IMR-90 (cell line): ENCODE results near the gene SEMA5A. TPM values are rescaled to one million over a fixed set of nuclear protein-coding genes. Genes with fewer than 3 reads are reported as not detected.

Experiments
- ATAC-seq: fragments of 200-7000 bp; cut with Tn5 transposase; 2 replicates; pipeline ENCODE4 v1.9.1; 2020; ENCODE audit warnings: low read depth, mild to moderate bottlenecking, moderate library complexity
- BruUV-seq: library from RNA; stranded (reverse); fragments of 400-500 nt; replicated peaks from 2 replicates; lab custom pipeline; 2021; lab: Mats Ljungman, UMichigan
- CTCF ChIA-PET: fragments of 300-600 bp; formaldehyde crosslinking; extraction: SDS; loops from one replicate; lab custom pipeline; 2021; ENCODE audit warnings: antibody characterized with exemption; lab: Yijun Ruan, JAX
- POLR2A ChIA-PET: fragments of 300-600 bp; sonication (Branson Sonifier 250); formaldehyde crosslinking; loops from one replicate; lab custom pipeline; 2022; ENCODE audit warnings: antibody characterized with exemption; ENCODE audit not compliant: unreplicated experiment; lab: Charles Lee
- DNase-seq: peaks from one replicate; pipeline ENCODE4 v3.0.0; 2013
- H2AFZ ChIP-seq: replicated peaks from 2 replicates; pipeline ENCODE3; 2013; ENCODE audit warnings: low read length, mild to moderate bottlenecking; ENCODE audit not compliant: poor library complexity
- H2AK5ac ChIP-seq: 2 replicates; pipeline ENCODE4 v1.6.1; 2013; ENCODE audit warnings: low read depth, low read length, inconsistent platforms
- H2AK9ac ChIP-seq: replicated peaks from 2 replicates; pipeline ENCODE3; 2013; ENCODE audit warnings: mild to moderate bottlenecking, low read depth, low read length, moderate library complexity; ENCODE audit not compliant: poor library complexity
- H2BK120ac ChIP-seq: 2 replicates; pipeline ENCODE4 v1.6.1; 2013; ENCODE audit warnings: low read depth, low read length, inconsistent platforms
- H2BK15ac ChIP-seq: 3 replicates; pipeline ENCODE4 v1.6.1; 2013; ENCODE audit warnings: low read depth, low read length, inconsistent platforms
- H2BK20ac ChIP-seq: 2 replicates; pipeline ENCODE4 v1.6.1; 2013; ENCODE audit warnings: low read depth, mild to moderate bottlenecking, inconsistent platforms, low read length, moderate library complexity
- H2BK5ac ChIP-seq: 2 replicates; pipeline ENCODE4 v1.6.1; 2013; ENCODE audit warnings: mild to moderate bottlenecking, low read depth, low read length, inconsistent platforms; ENCODE audit not compliant: poor library complexity, severe bottlenecking
- H3K14ac ChIP-seq: replicated peaks from 2 replicates; pipeline ENCODE4 v1.6.1; 2013; ENCODE audit warnings: low read depth, low read length, inconsistent platforms
- H3K18ac ChIP-seq: 2 replicates; pipeline ENCODE4 v1.6.1; 2013; ENCODE audit warnings: low read depth, low read length, control low read depth
- H3K23ac ChIP-seq: 2 replicates; pipeline ENCODE4 v1.6.1; 2013; ENCODE audit warnings: low read depth, low read length, inconsistent platforms
- H3K27ac ChIP-seq: 2 replicates; pipeline ENCODE4 v1.5.1; 2013; ENCODE audit warnings: mild to moderate bottlenecking, control low read depth, low read length; ENCODE audit not compliant: insufficient read depth
- H3K27me3 ChIP-seq: 2 replicates; pipeline ENCODE4 v1.6.1; 2013; ENCODE audit warnings: low read length; ENCODE audit not compliant: control insufficient read depth, insufficient read depth
- H3K36me3 ChIP-seq: 2 replicates; pipeline ENCODE4 v1.6.1; 2013; ENCODE audit warnings: low read length, mixed read lengths; ENCODE audit not compliant: control insufficient read depth, insufficient read depth
- H3K4ac ChIP-seq: 2 replicates; pipeline ENCODE4 v1.6.1; 2013; ENCODE audit warnings: low read depth, low read length, inconsistent platforms
- H3K4me1 ChIP-seq: 2 replicates; pipeline ENCODE4 v1.6.1; 2013; ENCODE audit warnings: low read length, mixed read lengths; ENCODE audit not compliant: control insufficient read depth, insufficient read depth
- H3K4me2 ChIP-seq: 2 replicates; pipeline ENCODE4 v1.6.1; 2013; ENCODE audit warnings: low read depth, mild to moderate bottlenecking, control low read depth, low read length, moderate library complexity
- H3K4me3 ChIP-seq: 2 replicates; pipeline ENCODE4 v1.5.1; 2013; ENCODE audit warnings: low read depth, mild to moderate bottlenecking, control low read depth, low read length, moderate library complexity; ENCODE audit not compliant: insufficient read depth
- H3K56ac ChIP-seq: 2 replicates; pipeline ENCODE4 v1.6.1; 2013; ENCODE audit warnings: low read length, inconsistent platforms; ENCODE audit not compliant: insufficient read depth; ENCODE audit errors: extremely low read depth
- H3K79me1 ChIP-seq, 2 experiments: 2 replicates each; pipeline ENCODE4 v1.6.1; 2013; ENCODE audit warnings: low read length in 2 of 2, inconsistent platforms in 1 of 2, low read depth in 1 of 2
- H3K9ac ChIP-seq: 2 replicates; pipeline ENCODE4 v1.6.1; 2013; ENCODE audit warnings: low read depth, low read length, control low read depth
- H3K9me1 ChIP-seq: 2 replicates; pipeline ENCODE4 v1.6.1; 2013; ENCODE audit warnings: low read length, inconsistent platforms; ENCODE audit not compliant: insufficient read depth
- H3K9me3 ChIP-seq: 2 replicates; pipeline ENCODE4 v1.6.1; 2013; ENCODE audit warnings: low read length; ENCODE audit not compliant: control insufficient read depth, insufficient read depth
- H4K20me1 ChIP-seq: 2 replicates; pipeline ENCODE4 v1.6.1; 2013; ENCODE audit warnings: low read length, inconsistent platforms; ENCODE audit not compliant: insufficient read depth
- H4K5ac ChIP-seq: 2 replicates; pipeline ENCODE4 v1.6.1; 2013; ENCODE audit warnings: mild to moderate bottlenecking, low read depth, low read length, control low read depth
- H4K8ac ChIP-seq, 2 experiments: 2 replicates each; pipeline ENCODE4 v1.6.1; 2013; ENCODE audit warnings: low read depth in 2 of 2, low read length in 2 of 2, control low read depth in 1 of 2, inconsistent platforms in 1 of 2
- H4K91ac ChIP-seq: 2 replicates; pipeline ENCODE4 v1.6.1; 2013; ENCODE audit warnings: low read depth, low read length, inconsistent platforms; ENCODE audit not compliant: insufficient read depth
- FOS ChIP-seq: fragments of 150-350 bp; IDR thresholded peaks from 2 replicates; pipeline ENCODE4 v1.6.1; 2016; ENCODE audit warnings: low read depth, low read length
- MAFK ChIP-seq: IDR thresholded peaks from 2 replicates; pipeline ENCODE4 v1.6.1; 2012; ENCODE audit warnings: low read depth, low read length, improper control_type of control experiment
- POLR2A ChIP-seq: IDR thresholded peaks from 2 replicates; pipeline ENCODE4 v1.6.1; 2012; ENCODE audit warnings: mild to moderate bottlenecking, low read depth, low read length
- RFX5 ChIP-seq: IDR thresholded peaks from 2 replicates; pipeline ENCODE4 v1.8.0; 2012; ENCODE audit warnings: low read depth, mild to moderate bottlenecking, low read length, moderate library complexity
- WGBS, 2 experiments: methylation state at CpG; one replicate each; pipeline versions ENCODE4 v1.1.5 to v1.1.7; 2013; ENCODE audit warnings: missing lambda C conversion rate in 2 of 2; ENCODE audit not compliant: insufficient read length in 1 of 2; ENCODE audit errors: extremely low coverage in 2 of 2; 5-methylcytosine and 5-hydroxymethylcytosine counted together
- dilution Hi-C: fragments of 300-500 bp; cut with HindIII; formaldehyde crosslinking; loops from one replicate; pipeline ENCODE4 v1.14.3; 2018; ENCODE audit warnings: low sequenced_read_pairs; ENCODE audit not compliant: unreplicated experiment
- in situ Hi-C: fragments of 300-500 bp; cut with MboI; formaldehyde crosslinking; loops from 3 replicates; pipeline ENCODE4 v1.14.3; 2019; ENCODE audit warnings: low sequenced_read_pairs, inconsistent platforms, mixed read lengths
- intact Hi-C: fragments of 100-400 bp; cut with micrococcal nuclease; formaldehyde crosslinking; loops from 2 replicates; pipeline ENCODE4 v1.10.0; 2022
- polyA plus RNA-seq, 3 experiments: library from polyadenylated mRNA; depleted of rRNA; stranded (reverse); fragments of >200 nt; gene quantifications; 2 replicates each; pipeline ENCODE4 v1.2.3, GENCODE V29; 2012; ENCODE audit warnings: low replicate concordance in 1 of 3
- total RNA-seq: library from RNA; depleted of rRNA; stranded (reverse); fragments of >200 nt; gene quantifications from 2 replicates; pipeline ENCODE4 v1.2.3, GENCODE V29; 2012

The SEMA5A gene
- total and polyA plus RNA-seq, 2 of the 4 experiments (the other 2 are of a cell fraction) = 8.2 to 9.9 TPM

- ATAC-seq (no peak), DNase-seq (no peak)
- Histone ChIP-seq H4K8ac (no peak overlapping the region), H3K56ac (no peak overlapping the region), H3K9me1 (peaks cover 6% of the 10 kb centered on the region; the same call in 1 of the 2 replicates), H2BK15ac (no peak overlapping the region), H2BK20ac (no peak overlapping the region), H3K4me3 (no peak overlapping the region), H3K14ac (no peak overlapping the region), H2BK5ac (no peak overlapping the region), H3K27me3 (no peaks in the 10 kb centered on the region), H3K9me3 (0 out of 2 replicates have a peak, but pooled peaks cover 2% of the 10 kb centered on the region), H3K4me1 (no peaks in the 10 kb centered on the region), H2BK120ac (no peak overlapping the region), H4K20me1 (no peaks in the 10 kb centered on the region), H3K9ac (no peak overlapping the region), H3K79me1 (0 out of 4 replicates have a peak, but pooled peaks cover 0 to 6% of the 10 kb centered on the region in 2 experiments), H4K91ac (no peak overlapping the region), H3K23ac (no peak overlapping the region), H2AK5ac (no peak overlapping the region), H3K27ac (no peak overlapping the region), H2AFZ (no peak overlapping the region), H3K36me3 (peaks cover 7% of the 10 kb centered on the region; the same call in 1 of the 2 replicates), H3K18ac (no peak overlapping the region), H3K4me2 (no peak overlapping the region), H3K4ac (no peak overlapping the region), H2AK9ac (no peak overlapping the region), H4K5ac (no peak overlapping the region)
- no CpG with 5 or more reads among the region's 2 CpGs for WGBS, 2 experiments
- in situ Hi-C loops (no loop called here), dilution Hi-C loops (no loop called here), intact Hi-C loops (no loop called here)
- TF ChIP-seq RFX5 (no peak), FOS (no peak), POLR2A (no peak), MAFK (no peak)
- no TSS peak for BruUV-seq
- POLR2A ChIA-PET = no interaction called here
- CTCF ChIA-PET = interaction anchor here (0.7 kb wide), 1 partner anchor 1068 kb away, joined by 3 read pairs; no protein-coding TSS in a partner anchor
These were observed 419.4 kb downstream of the SEMA5A start for GRCh38 chr5:9126490-9126889.
